SU-DHL-6 (cell line): ENCODE measurements around the gene C3orf22.

ENCODE experiments used
- H2AFZ ChIP-seq: fragments of 200-600 bp; sonication (generic); 2 replicates; pipeline ENCODE4 v1.6.1; 2014; ENCODE audit warnings: low read depth, mild to moderate bottlenecking, moderate library complexity, mixed read lengths, antibody characterized with exemption, low read length; ENCODE audit not compliant: severe bottlenecking
- H3F3A ChIP-seq: fragments of 200-600 bp; shearing (Covaris generic); 2 replicates; pipeline ENCODE4 v1.6.0; 2016; ENCODE audit warnings: antibody characterized with exemption, mild to moderate bottlenecking; ENCODE audit not compliant: insufficient read depth
- H3K27ac ChIP-seq: fragments of 200-600 bp; sonication (generic); 2 replicates; pipeline ENCODE4 v1.5.1; 2016; ENCODE audit warnings: low read depth, mild to moderate bottlenecking, low read length, moderate library complexity, mixed read lengths
- H3K27me3 ChIP-seq: fragments of 200-600 bp; sonication (generic), shearing (Covaris generic); 2 replicates; pipeline ENCODE4 v1.6.0; 2014; ENCODE audit warnings: mild to moderate bottlenecking, low read length
- H3K36me3 ChIP-seq: fragments of 200-600 bp; sonication (generic); 2 replicates; pipeline ENCODE4 v1.6.1; 2014; ENCODE audit warnings: mild to moderate bottlenecking, low read length, mixed read lengths
- H3K4me2 ChIP-seq: fragments of 300-600, 200-600 bp; shearing (Covaris generic), sonication (generic); 2 replicates; pipeline ENCODE4 v1.6.0; 2014; ENCODE audit warnings: low read length, low read depth, mild to moderate bottlenecking; ENCODE audit not compliant: poor library complexity, severe bottlenecking
- H3K4me3 ChIP-seq: fragments of 200-600 bp; sonication (generic); 2 replicates; pipeline ENCODE4 v1.5.1; 2014; ENCODE audit warnings: antibody characterized with exemption, low read length, mild to moderate bottlenecking, mixed read lengths; ENCODE audit not compliant: insufficient read depth, poor library complexity, severe bottlenecking
- H3K79me2 ChIP-seq: fragments of 200-600 bp; sonication (generic); 2 replicates; pipeline ENCODE4 v1.6.1; 2014; ENCODE audit warnings: mild to moderate bottlenecking, low read length, moderate library complexity; ENCODE audit not compliant: insufficient read depth
- H3K9ac ChIP-seq: fragments of 200-600 bp; sonication (generic); 2 replicates; pipeline ENCODE4 v1.7.0; 2014; ENCODE audit warnings: mild to moderate bottlenecking, low read length
- H3K9me2 ChIP-seq: fragments of 200-600 bp; sonication (generic); replicated peaks from 2 replicates; pipeline ENCODE4 v1.6.1; 2014; ENCODE audit warnings: low read length; ENCODE audit not compliant: insufficient read depth
- H3K9me3 ChIP-seq: fragments of 200-600 bp; sonication (generic); 2 replicates; pipeline ENCODE4 v1.6.1; 2014; ENCODE audit warnings: low read length, mixed read lengths; ENCODE audit not compliant: insufficient read depth
- H4K20me1 ChIP-seq: fragments of 200-600 bp; sonication (generic); 2 replicates; pipeline ENCODE4 v1.6.1; 2014; ENCODE audit warnings: low read depth, mild to moderate bottlenecking, antibody characterized with exemption, low read length, moderate library complexity, mixed read lengths
- CTCF ChIP-seq: fragments of 200-600 bp; sonication (generic); IDR thresholded peaks from one replicate; pipeline ENCODE4 v1.5.1; 2017; ENCODE audit warnings: antibody characterized with exemption, mild to moderate bottlenecking, low read length, moderate library complexity; ENCODE audit not compliant: insufficient read depth, poor library complexity, severe bottlenecking
- EZH2phosphoT487 ChIP-seq: fragments of 200-600 bp; sonication (generic), shearing (Covaris generic); conservative IDR thresholded peaks from 2 replicates; pipeline ENCODE4 v1.6.1; 2018; ENCODE audit warnings: mild to moderate bottlenecking, antibody characterized with exemption, low read length, moderate library complexity, mixed read lengths

The C3orf22 gene

GRCh38 chr3:126501736-126502135 is 57.0 kb downstream of the C3orf22 start:
- no peaks in the 10 kb centered on the region for H3F3A ChIP-seq
- TF ChIP-seq CTCF: no peak
- no peak for TF ChIP-seq EZH2phosphoT487
- no peaks in the 10 kb centered on the region for H3K79me2 ChIP-seq

GRCh38 chr3:126501054-126501453 is 57.7 kb downstream of the C3orf22 start:
- Histone ChIP-seq H3K27me3 (no peaks in the 10 kb centered on the region), H3K4me3 (no peak overlapping the region), H3K4me2 (no peak overlapping the region), H3K79me2 (no peaks in the 10 kb centered on the region), H4K20me1 (no peaks in the 10 kb centered on the region), H3K9me2 (no peaks in the 10 kb centered on the region), H3K9ac (no peak overlapping the region), H3F3A (no peaks in the 10 kb centered on the region), H2AFZ (no peak overlapping the region), H3K27ac (no peak overlapping the region), H3K36me3 (no peaks in the 10 kb centered on the region), H3K9me3 (no peaks in the 10 kb centered on the region)
- TF ChIP-seq EZH2phosphoT487 (no peak), CTCF (no peak)

More at GRCh38 chr3:126501736-126502135, 57.0 kb downstream of the C3orf22 start:
- Histone ChIP-seq H3K27me3 (no peaks in the 10 kb centered on the region), H4K20me1 (no peaks in the 10 kb centered on the region), H3K9me3 (no peaks in the 10 kb centered on the region), H3K9me2 (no peaks in the 10 kb centered on the region), H3K27ac (no peak overlapping the region), H3K4me3 (no peak overlapping the region), H3K4me2 (no peak overlapping the region), H3K9ac (no peak overlapping the region), H2AFZ (no peak overlapping the region), H3K36me3 (no peaks in the 10 kb centered on the region)

- H3K9me3 ChIP-seq: no peaks in the 10 kb centered on the region
- no peaks in the 10 kb centered on the region for H3K36me3 ChIP-seq
- no peak overlapping the region for H3K27ac ChIP-seq
- no peaks in the 10 kb centered on the region for H3F3A ChIP-seq
- no peak overlapping the region for H3K9ac ChIP-seq
- TF ChIP-seq CTCF: no peak
- TF ChIP-seq EZH2phosphoT487: no peak
- H3K4me3 ChIP-seq: no peak overlapping the region
- H3K79me2 ChIP-seq: no peaks in the 10 kb centered on the region
- no peaks in the 10 kb centered on the region for H3K9me2 ChIP-seq
- H3K4me2 ChIP-seq: no peak overlapping the region
- H3K27me3 ChIP-seq: no peaks in the 10 kb centered on the region
- H4K20me1 ChIP-seq: no peaks in the 10 kb centered on the region
- H2AFZ ChIP-seq: no peak overlapping the region
Measured at GRCh38 chr3:126500016-126500415, 58.7 kb downstream of the C3orf22 start.
